Left renal pelvis (tissue), 4 donors: ENCODE measurements around the gene GABRB1. TPM values are rescaled to one million over a fixed set of nuclear protein-coding genes. Genes with fewer than 3 reads are reported as not detected.

Experiments
- DNase-seq, 4 donors: peaks; one replicate each; pipeline ENCODE4 v3.0.0-alpha.2; 2013; ENCODE audit warnings: low read depth in 4 of 4, low spot score in 3 of 4
- polyA plus RNA-seq, 4 donors: library from polyadenylated mRNA; unstranded; fragments of 120-200 nt; gene quantifications; one replicate each; pipeline ENCODE4 v1.2.1, GENCODE V29; 2013; ENCODE audit not compliant: insufficient read length in 4 of 4

The GABRB1 gene
- polyA plus RNA-seq, 4 donors: 0.50 to 1.0 (median 0.83) TPM; not detected in 1

GRCh38 chr4:47462799-47463234, 431.4 kb downstream of the GABRB1 start:
- no peak for DNase-seq

GRCh38 chr4:47463235-47463956, 432.0 kb downstream of the GABRB1 start, which contains the start of gene COMMD8:
COMMD8 (minus strand) TSS chr4:47463702; CDS start chr4:47463651, 51 bp downstream.
- DNase-seq: peak; percentile 85 to 94 (median 91)

GRCh38 chr4:47465004-47465403, 433.6 kb downstream of the GABRB1 start:
- no peak for DNase-seq

- no peak for DNase-seq
These were observed 434.9 kb downstream of the GABRB1 start for GRCh38 chr4:47466056-47466785.

- DNase-seq: no peak
These were observed 437.5 kb downstream of the GABRB1 start for GRCh38 chr4:47468706-47469365.

- no peak for DNase-seq
These were observed 438.6 kb downstream of the GABRB1 start for GRCh38 chr4:47469951-47470350.

GRCh38 chr4:47471064-47471463, 439.7 kb downstream of the GABRB1 start:
- no peak for DNase-seq

GRCh38 chr4:47471591-47471990, 440.2 kb downstream of the GABRB1 start:
- DNase-seq: no peak

GRCh38 chr4:47473141-47473750, 441.9 kb downstream of the GABRB1 start:
- no peak for DNase-seq

- no peak for DNase-seq
These were observed 443.4 kb downstream of the GABRB1 start for GRCh38 chr4:47474799-47475198.

GRCh38 chr4:47475411-47475810, 444.0 kb downstream of the GABRB1 start:
- no peak for DNase-seq

Other genes with a start within 250 kb of the GABRB1 start
- not detected for gene COX7B2, start 122.3 kb upstream of the GABRB1 start, polyA plus RNA-seq
- gene GABRA4, start 38.0 kb upstream of the GABRB1 start, polyA plus RNA-seq: under 1 TPM in 3 of 4 donors, not detected in 1; 0.09 to 0.17 (median 0.13) TPM